HPDE6-E6E7 (cell line): ENCODE data around the gene MT1H.
A peak's percentile ranks its signal among the peaks of the same experiment; 100 is the strongest.
"Not testable (repeated sequence)": the region's sequence is repeated elsewhere in the genome, so short reads cannot be mapped to it uniquely, and the experiment has no call there.

ENCODE experiments used
- DNase-seq: peaks from one replicate; pipeline ENCODE4 v3.0.0; 2011; ENCODE audit warnings: missing footprints; ENCODE audit errors: extremely low spot score

Gene MT1H

DNA sequence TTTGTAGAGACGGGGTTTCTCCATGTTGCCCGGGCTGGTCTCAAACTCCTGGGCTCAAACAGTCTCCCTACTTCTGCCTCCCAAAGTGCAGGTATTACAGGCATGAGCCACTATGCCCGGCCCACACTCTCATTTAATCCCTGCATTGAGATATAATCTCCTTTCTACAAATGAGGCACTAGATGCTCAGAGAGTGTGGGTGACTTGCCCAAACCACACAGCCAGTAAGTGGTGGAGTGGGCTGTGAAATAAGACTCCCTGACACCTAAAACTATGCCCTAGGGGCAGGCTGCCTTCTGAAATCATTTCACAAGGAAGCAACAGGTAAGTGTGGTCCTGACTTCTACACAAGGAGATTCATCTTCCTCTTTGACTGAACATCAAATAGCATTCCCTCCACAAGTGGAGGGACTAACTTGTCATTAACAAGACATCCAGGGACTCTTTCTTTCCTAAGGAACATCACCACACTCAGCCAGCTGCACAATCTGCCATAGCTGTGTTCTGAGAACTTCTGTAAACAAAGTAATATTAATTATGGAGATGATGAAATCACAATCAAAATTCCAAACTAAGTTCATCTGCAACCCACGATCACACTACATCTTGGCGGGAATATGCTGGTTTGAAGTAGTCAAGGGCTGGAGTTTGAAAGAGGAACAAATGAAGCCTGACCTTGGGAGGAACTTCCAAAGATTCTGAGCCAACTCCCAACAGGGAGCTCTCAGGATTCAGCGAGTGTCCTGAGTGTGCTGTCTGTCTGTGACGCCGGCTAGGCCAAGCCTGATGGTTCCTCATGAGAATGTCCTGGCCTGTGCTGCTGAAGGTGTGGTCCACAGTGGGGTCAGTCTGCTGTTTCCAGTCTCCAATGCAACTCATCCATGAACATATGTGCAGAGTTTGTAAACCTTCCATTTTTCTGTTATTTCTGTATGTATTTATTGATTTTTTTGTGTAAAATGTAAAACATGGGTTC lies 4.0 kb upstream of the MT1H start:
- DNase-seq: not testable (repeated sequence)

- DNase-seq: no peak
Observed at GRCh38 chr16:56667581-56668571, 1.7 kb upstream of the MT1H start, which contains the start of gene MT1G. Gene MT1G (minus strand): TSS chr16:56668065. CDS start chr16:56667993, 72 bp downstream.

GRCh38 chr16:56669840-56670619 lies 416 bp downstream of the MT1H start:
- no peak for DNase-seq

GRCh38 chr16:56670620-56670934 lies 963 bp downstream of the MT1H start:
- DNase-seq: no peak

GRCh38 chr16:56671691-56672090 lies 2.1 kb downstream of the MT1H start:
- not testable (repeated sequence) for DNase-seq

- DNase-seq: not testable (repeated sequence)
Observed at GRCh38 chr16:56672171-56672570, 2.6 kb downstream of the MT1H start.

- no peak for DNase-seq
Observed at GRCh38 chr16:56672761-56673536, 3.3 kb downstream of the MT1H start.

- DNase-seq: no peak
Observed at GRCh38 chr16:56673921-56674320, 4.3 kb downstream of the MT1H start.

GRCh38 chr16:56674570-56674969 lies 5.0 kb downstream of the MT1H start:
- DNase-seq: not testable (repeated sequence)

GRCh38 chr16:56675685-56676210 lies 6.1 kb downstream of the MT1H start:
- no peak for DNase-seq

- DNase-seq: no peak
Observed at GRCh38 chr16:56677474-56677873, 7.9 kb downstream of the MT1H start.

- no peak for DNase-seq
Observed at GRCh38 chr16:56679078-56679730, 9.6 kb downstream of the MT1H start.

GRCh38 chr16:56679818-56680217 lies 10.2 kb downstream of the MT1H start:
- DNase-seq: no peak

DNA sequence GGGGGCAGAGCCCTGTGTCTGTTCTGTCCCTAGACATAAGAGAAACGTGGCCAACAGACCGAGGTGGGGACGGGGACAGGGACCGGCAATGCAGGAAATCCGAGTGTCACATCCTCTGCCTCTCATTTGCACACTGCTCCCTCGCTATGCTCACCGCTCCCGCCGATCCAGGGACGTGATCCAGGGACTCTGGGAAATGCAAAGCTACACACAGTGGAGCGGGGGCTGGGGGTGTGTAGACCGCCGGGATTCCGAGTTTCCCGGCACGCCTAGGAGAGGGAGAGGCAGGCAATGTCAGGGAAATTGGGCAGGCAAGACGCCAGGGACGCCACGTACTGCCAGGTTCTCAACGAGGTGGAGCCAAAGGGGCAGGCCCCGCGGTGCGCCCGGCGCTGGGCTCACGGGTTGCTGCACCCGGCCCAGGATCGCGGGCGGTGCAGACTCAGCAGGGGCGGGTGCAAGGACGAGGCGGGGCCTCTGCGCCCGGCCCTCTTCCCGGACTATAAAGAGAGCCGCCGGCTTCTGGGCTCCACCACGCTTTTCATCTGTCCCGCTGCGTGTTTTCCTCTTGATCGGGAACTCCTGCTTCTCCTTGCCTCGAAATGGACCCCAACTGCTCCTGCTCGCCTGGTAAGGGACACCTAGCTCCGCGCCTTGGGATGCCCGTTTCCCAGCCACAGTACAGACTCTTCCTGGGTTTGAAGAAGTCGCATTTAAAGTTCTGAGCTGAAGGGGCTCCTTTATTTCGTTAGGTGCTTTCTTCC lies 12.5 kb downstream of the MT1H start, which contains the start of gene MT1X:
MT1X (plus strand) TSS at position 532 of the 764 bp plus-strand sequence; CDS start at position 603, 71 bp downstream.
- DNase-seq: peak; percentile 93

DNA sequence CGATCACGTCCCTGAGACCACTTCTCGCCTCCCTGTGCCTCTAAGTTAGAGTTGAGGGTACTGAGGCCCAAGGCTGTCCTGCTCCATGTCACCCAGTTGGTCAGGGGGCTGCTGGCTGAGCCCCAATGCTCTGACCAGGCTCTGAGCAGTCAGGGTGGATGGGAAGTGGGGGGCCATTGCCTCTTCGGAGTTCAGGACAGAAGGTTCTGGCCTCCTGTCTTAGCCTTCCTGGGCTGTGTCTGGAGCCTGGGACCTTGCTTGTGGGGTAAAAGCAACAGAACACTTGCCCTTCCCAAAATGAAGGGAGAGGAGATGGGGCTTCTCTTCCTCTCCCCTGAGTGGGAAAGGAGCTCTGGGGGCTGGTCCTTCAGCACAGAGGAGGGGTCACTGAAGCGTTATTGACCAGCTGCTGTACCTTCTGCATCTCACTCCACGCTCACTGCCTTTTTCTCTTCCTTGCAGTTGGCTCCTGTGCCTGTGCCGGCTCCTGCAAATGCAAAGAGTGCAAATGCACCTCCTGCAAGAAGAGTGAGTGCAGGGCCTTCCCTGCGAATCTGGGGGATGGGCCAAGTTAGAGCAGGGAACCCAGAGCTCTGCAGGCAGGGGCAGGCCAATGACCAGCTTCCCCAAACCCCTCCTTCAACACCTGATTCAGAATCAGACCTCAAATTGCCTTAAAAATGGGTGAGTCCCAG lies 13.2 kb downstream of the MT1H start:
- DNase-seq: no peak

DNA sequence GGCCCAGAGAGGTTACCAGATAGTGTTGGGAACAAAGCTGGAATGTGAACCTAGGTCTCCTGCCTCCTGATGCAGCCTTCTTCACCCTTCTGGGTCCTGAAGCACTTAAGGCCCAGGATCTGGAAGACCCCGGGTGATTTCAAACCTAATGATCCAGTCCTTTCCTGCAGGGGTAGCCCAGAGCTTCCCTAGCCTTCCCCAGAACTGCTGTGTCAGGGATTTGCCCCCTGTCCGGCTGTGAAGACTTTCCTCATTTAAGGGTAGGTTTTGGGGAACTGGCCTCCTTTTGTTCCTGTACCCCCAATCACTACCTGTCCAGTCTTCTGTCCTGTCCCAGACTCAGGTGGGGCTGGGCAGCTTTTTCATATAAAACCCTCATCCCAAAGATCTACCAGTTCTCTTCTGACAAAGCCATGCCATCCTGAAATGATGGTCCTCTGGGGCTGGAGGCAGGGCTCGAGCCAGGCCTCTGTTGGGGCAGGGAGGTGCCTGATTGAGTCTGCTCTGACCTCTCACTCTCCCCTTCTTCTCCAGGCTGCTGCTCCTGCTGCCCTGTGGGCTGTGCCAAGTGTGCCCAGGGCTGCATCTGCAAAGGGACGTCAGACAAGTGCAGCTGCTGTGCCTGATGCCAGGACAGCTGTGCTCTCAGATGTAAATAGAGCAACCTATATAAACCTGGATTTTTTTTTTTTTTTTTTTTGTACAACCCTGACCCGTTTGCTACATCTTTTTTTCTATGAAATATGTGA lies 14.0 kb downstream of the MT1H start:
- DNase-seq: no peak

DNA sequence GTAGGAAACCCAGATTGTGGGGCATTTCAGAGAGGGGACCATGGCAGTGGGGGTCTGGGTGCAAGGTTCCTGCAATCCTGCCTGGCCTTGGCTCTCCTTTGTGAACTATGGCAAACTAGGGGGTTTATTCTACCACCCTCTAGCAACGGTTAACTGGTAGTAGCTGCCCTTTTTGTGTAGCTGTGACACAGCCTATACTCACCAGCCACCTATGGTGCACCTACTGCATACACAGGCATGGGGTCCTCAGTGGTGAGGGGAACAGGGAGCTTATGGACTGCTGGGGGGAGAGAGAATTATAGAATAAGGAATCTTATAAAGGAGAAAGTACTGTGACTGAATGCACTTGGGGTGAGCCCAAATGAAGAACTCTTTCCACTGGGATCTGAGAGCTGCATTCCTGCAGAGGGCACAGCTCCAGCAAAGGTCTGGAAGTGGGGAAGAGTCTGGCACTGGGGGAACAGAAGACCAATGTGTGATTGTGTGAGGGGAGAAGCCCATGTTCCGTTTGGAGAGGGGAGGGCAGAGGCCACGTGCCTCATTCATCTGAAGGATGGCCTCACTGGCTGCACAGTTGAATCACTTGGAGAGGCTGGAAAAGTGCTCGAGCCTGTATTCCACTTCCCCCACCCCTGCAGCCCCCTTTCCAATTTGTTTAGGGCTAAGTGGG lies 14.8 kb downstream of the MT1H start:
- no peak for DNase-seq
